GM20431 (cell line): ENCODE results near the gene CENPU.

Experiments
- in situ Hi-C: fragments of 300-500 bp; cut with MseI, MboI; formaldehyde crosslinking; loops from one replicate; pipeline ENCODE4 v1.15.0; 2020; ENCODE audit warnings: low sequenced_read_pairs; ENCODE audit not compliant: unreplicated experiment

CENPU gene

DNA sequence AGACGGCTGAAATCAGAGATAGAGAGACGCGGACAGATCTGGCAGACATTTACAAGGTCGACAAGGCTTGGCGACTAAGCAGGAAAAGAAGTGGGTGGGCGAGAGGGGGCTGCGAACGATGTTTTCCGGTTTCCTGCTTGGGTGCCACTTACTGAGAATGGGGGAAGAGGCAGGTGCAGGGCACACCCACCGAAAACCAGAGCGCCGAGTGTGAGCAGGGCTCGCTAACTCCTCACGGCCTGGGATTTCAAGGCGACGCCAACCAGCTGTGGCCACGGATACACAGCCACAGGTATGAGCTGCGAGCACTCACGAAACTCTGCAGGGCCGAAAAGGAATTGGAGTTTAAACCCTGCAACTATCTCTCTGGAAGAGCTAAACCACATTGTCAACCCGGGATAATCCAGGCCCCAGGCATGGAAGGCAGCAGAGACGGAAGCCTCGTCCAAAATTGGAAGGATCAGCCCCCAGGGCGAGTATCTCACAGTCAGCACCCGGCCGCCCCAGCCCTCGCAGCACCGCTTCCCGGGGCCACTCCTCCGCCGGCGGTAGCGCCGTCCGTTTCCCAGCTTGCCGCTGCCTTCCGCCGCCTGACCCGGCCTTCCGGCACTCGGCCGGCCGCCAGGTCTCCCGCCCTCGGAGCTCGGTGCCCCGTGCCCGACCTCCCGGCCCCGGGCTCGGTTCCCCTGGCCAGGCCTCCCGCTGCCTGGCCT is 85.4 kb downstream of the CENPU start:
- in situ Hi-C loops = no loop called here

DNA sequence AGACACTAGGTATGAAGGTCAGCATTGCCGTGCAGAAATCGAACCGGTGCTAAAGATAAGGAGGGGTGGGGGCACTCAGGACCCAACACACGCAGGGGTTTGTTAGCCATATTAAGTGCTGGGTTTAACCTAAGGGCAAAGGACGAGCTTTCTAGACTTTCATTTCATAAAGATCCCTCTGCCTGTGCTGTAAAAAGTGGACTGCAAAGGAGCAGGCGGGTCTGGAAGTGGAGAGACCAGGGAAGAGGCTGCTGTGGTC is 85.9 kb downstream of the CENPU start:
- in situ Hi-C loops = no loop called here

DNA sequence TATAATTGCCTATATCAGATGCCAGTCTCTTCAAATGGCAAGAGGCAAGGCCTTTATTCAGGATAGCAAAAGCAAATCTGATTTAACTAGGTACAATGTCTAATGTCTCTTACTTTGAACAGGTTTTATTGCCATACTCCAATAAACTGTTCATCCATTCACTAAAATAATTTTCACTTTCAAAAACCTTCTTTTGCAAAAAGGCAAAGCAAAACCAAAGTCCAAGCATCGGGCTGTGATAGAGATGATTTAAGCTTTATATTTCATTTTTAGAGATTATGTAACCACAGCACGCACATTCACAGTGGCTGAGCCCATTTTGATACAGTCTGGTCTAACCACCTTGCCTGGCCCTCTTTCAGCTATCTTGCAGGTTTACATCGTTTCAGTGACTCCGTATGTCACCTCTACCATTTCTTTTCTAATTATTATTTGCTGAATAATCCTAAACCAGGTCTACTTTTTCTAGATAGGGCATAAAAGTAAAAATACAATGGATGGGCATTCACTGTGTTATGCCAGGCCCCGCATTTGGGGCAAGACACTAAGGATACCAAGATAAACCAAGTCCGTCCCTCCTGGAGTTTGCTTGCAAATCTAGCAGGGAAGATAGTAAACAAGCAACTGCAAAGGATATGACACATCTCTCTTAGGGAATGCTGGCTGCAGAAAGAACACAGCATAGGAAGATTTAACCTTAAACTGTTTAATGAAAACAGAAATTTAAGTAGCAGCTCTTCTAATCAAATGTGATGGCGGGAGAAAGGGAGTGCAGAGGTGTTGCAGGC is 86.4 kb downstream of the CENPU start:
- in situ Hi-C loops = no loop called here

DNA sequence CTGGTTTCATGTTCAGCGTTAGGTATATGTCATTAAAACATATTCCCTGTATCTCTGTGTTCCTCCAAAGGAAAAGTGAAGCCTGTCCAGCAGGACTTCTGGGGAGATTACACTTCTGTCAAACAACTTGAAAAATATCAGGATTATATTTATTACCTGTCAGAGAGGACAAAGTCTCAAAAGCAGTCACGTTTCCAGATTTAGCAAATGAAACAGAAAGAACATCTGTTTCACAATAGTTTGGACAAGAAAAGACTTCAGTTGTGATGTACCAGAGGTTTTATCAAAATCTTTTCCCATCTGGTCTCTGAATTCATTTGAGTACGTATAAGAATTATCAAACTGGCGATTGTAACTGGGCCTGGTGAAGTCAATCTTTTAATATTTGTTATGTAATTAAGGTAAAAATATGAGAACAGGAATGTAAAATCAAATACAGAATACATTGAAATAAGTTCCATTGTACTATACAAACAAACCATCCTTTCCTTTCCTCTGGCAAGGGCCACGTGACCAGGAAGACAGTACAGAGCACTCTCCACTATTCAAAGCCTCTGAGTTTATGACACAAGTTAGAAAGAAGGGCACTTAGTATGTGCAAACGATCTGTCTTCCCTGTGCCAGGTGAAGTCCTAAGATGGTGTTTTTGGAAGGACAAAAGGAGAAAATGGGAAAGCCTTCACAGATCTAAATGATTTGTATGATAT is 87.8 kb downstream of the CENPU start:
- in situ Hi-C loops = no loop called here

DNA sequence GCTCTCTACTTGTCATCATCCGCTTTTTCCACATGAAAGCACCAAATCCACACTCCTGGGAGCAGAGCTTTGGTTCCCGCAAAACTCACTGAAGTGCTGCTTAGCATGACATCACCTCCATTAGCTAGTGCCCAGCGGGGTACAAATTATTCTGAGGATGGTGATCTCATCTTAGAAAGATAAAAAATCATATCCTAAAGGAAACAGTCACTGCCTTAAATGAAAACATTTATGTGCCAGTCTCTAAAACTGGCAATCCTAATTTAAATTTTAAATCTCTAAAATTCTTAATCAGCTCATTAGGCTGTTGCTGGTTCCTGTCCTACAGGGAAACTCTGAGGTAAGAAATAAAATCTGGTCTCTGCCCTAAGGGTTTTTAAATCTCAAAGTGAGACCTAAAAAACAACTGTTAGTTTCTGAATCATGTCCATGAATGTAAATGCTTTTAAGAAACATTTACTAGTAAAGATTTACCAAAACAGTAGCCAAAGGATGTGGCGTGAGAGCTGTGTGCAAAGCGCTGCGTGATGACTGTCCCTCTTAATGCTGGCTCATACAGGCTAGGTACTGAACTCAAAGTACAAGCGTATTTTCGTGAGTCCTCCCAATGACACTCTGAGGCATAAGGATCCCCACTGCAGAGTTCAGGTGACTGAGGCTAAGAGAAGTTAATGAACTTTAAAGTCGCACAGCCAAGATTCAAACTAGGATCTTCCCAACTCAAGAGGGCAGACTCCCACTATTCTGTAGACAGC is 89.2 kb downstream of the CENPU start:
- in situ Hi-C loops = no loop called here
